HUES64 (cell line): ENCODE data around the gene CNOT6L.

Source experiments
- H3K27ac ChIP-seq: 2 replicates; pipeline ENCODE4 v1.7.0; 2013; ENCODE audit warnings: low read depth, low read length, inconsistent platforms
- H3K27me3 ChIP-seq: 2 replicates; pipeline ENCODE4 v1.6.1; 2013; ENCODE audit warnings: mild to moderate bottlenecking, low read length; ENCODE audit not compliant: insufficient read depth
- H3K36me3 ChIP-seq: 2 replicates; pipeline ENCODE4 v1.6.1; 2013; ENCODE audit warnings: mild to moderate bottlenecking, low read length; ENCODE audit not compliant: insufficient read depth
- H3K4me1 ChIP-seq: 2 replicates; pipeline ENCODE4 v1.6.1; 2013; ENCODE audit warnings: mild to moderate bottlenecking, low read length, moderate library complexity; ENCODE audit not compliant: insufficient read depth
- H3K4me3 ChIP-seq: 2 replicates; pipeline ENCODE4 v1.5.1; 2013; ENCODE audit warnings: mild to moderate bottlenecking, low read length, moderate library complexity
- H3K9ac ChIP-seq: 2 replicates; pipeline ENCODE4 v1.6.1; 2013; ENCODE audit warnings: mild to moderate bottlenecking, low read depth, low read length
- H3K9me3 ChIP-seq: 2 replicates; pipeline ENCODE4 v1.6.1; 2013; ENCODE audit warnings: low read depth, low read length; ENCODE audit not compliant: insufficient read depth
- WGBS: fragments of 150-250, 120-280 bp; methylation state at CpG from one replicate; pipeline ENCODE4 v1.1.7; 2013; ENCODE audit warnings: missing lambda C conversion rate; 5-methylcytosine and 5-hydroxymethylcytosine counted together

CNOT6L gene

DNA sequence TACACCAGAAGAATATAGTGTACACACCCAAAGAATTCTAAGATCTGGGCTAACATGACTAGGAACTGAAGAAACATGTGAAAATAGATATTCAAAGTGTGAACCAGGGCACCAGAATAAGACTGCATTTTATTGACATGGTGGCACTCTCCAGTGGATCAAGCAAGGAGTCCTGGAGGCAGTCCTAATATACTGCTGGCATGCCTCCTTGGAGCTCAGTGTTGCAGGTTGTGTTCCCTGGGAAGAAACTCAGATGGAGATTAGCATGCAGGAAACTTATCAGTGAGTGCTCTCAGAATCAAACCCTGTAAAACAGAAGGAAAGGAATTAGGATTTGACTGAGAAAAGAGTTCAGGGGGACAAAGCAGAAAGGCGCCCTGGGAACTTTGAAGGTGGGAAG lies 108.5 kb downstream of the CNOT6L start:
- H3K9ac ChIP-seq, result no peak overlapping the region
- no peak overlapping the region for H3K27ac ChIP-seq
- H3K4me1 ChIP-seq, result peaks cover 3% of the 10 kb centered on the region
- H3K36me3 ChIP-seq, result no peaks in the 10 kb centered on the region
- WGBS, result 93% methylated on average over 1 of the region's 1 CpG
- no peaks in the 10 kb centered on the region for H3K9me3 ChIP-seq
- no peak overlapping the region for H3K4me3 ChIP-seq
- no peaks in the 10 kb centered on the region for H3K27me3 ChIP-seq

DNA sequence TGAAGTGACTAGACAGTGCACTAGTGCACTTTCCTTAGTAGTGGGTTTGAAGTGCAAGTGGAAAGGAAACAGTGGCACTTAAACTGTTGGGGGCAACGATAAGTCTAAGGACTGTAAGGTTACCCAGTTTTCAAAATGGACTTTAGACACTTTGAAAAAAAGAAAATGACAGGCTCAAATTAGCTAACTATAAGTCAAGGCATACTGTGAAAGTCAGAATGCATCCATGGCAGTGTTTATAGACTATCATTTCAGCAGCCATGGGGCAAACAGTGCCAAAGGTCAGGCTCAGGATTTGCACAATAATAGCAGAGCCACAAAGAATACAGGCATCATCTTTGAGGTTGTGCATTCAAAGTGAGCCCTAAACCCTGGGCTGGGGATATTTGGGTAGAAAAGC lies 109.1 kb downstream of the CNOT6L start:
- H3K4me1 ChIP-seq, result no peaks in the 10 kb centered on the region
- H3K27me3 ChIP-seq, result no peaks in the 10 kb centered on the region
- no peaks in the 10 kb centered on the region for H3K9me3 ChIP-seq
- WGBS, result 96% methylated on average over 1 of the region's 1 CpG
- H3K27ac ChIP-seq, result no peak overlapping the region
- no peak overlapping the region for H3K4me3 ChIP-seq
- no peaks in the 10 kb centered on the region for H3K36me3 ChIP-seq
- H3K9ac ChIP-seq, result no peak overlapping the region

GRCh38 chr4:77706717-77707116 lies 112.5 kb downstream of the CNOT6L start:
- WGBS, result 62% methylated on average over 4 of the region's 4 CpGs
- no peaks in the 10 kb centered on the region for H3K9me3 ChIP-seq
- peaks cover 4% of the 10 kb centered on the region for H3K4me1 ChIP-seq
- H3K27me3 ChIP-seq, result no peaks in the 10 kb centered on the region
- H3K4me3 ChIP-seq, result no peak overlapping the region
- H3K27ac ChIP-seq, result no peak overlapping the region
- H3K9ac ChIP-seq, result no peak overlapping the region
- no peaks in the 10 kb centered on the region for H3K36me3 ChIP-seq

DNA sequence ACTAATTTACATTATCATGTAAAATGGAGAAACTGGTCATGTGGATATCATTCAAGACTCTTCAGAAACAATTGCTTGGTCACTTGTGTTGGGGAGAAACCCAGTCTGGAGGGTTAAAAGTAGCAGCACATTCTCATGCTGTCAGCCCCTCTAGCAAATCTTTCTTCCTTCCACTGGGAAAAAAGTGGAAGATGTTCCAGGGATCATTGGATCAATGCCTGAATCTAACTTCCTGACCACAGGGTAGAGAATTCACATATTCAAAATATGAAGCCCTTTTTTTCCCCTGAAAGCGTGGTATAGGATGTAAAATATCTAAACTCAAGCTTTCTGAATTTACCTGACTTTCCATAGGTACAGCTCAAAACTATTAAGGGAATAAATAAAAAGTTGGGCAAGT lies 115.5 kb downstream of the CNOT6L start:
- no peak overlapping the region for H3K4me3 ChIP-seq

GRCh38 chr4:77701121-77701520 lies 118.0 kb downstream of the CNOT6L start:
- no peaks in the 10 kb centered on the region for H3K9me3 ChIP-seq
- no peaks in the 10 kb centered on the region for H3K27me3 ChIP-seq
- peaks cover 32% of the 10 kb centered on the region for H3K4me1 ChIP-seq
- no peak overlapping the region for H3K9ac ChIP-seq
- 100% methylated on average over 1 of the region's 2 CpGs for WGBS
- no peak overlapping the region for H3K27ac ChIP-seq
- H3K4me3 ChIP-seq, result no peak overlapping the region
- H3K36me3 ChIP-seq, result no peaks in the 10 kb centered on the region

More for the DNA sequence above, 115.5 kb downstream of the CNOT6L start:
- Histone ChIP-seq H3K9ac (no peak overlapping the region), H3K27me3 (no peaks in the 10 kb centered on the region), H3K4me1 (peaks cover 21% of the 10 kb centered on the region), H3K36me3 (no peaks in the 10 kb centered on the region), H3K27ac (no peak overlapping the region), H3K9me3 (no peaks in the 10 kb centered on the region)
- WGBS, result no CpG with 5 or more reads among the region's 1 CpG

DNA sequence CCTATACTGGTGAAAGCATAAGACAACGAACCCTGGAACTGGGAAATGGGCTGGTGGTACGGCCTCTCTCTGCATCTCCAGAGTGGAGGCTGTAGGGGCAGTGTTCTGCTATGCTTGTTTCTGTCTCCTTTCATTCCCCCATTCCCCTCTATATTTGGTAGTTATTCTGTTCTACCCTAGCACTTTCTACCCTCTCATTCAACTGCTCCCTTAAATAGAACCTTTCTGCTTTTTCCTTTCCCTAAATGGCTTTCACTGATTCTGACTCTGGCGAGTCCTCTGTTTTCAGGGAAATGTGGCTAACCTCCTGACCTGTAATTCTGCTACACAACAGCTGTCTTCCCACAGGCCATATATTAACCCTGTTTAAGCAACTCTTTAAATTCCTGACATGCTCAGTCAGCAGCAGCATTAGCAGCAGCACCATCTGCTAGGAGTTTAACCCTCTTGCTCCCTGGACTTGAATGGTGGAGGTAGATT lies 119.4 kb downstream of the CNOT6L start:
- Histone ChIP-seq H3K36me3 (no peaks in the 10 kb centered on the region), H3K27me3 (no peaks in the 10 kb centered on the region), H3K9ac (no peak overlapping the region), H3K4me3 (no peak overlapping the region; the same call in 1 of the 2 replicates), H3K27ac (peak overlapping the region; percentile 43), H3K9me3 (no peaks in the 10 kb centered on the region), H3K4me1 (peaks cover 41% of the 10 kb centered on the region)
- 47% methylated on average over 2 of the region's 3 CpGs for WGBS

GRCh38 chr4:77697860-77698590 lies 121.1 kb downstream of the CNOT6L start:
- H3K4me1 ChIP-seq, result peaks cover 37% of the 10 kb centered on the region; the same call in 1 of the 2 replicates
- H3K4me3 ChIP-seq, result no peak overlapping the region
- H3K36me3 ChIP-seq, result no peaks in the 10 kb centered on the region
- no peak overlapping the region for H3K27ac ChIP-seq
- H3K9me3 ChIP-seq, result no peaks in the 10 kb centered on the region
- no peak overlapping the region for H3K9ac ChIP-seq
- no peaks in the 10 kb centered on the region for H3K27me3 ChIP-seq
- WGBS, result 66% methylated on average over 10 of the region's 10 CpGs

DNA sequence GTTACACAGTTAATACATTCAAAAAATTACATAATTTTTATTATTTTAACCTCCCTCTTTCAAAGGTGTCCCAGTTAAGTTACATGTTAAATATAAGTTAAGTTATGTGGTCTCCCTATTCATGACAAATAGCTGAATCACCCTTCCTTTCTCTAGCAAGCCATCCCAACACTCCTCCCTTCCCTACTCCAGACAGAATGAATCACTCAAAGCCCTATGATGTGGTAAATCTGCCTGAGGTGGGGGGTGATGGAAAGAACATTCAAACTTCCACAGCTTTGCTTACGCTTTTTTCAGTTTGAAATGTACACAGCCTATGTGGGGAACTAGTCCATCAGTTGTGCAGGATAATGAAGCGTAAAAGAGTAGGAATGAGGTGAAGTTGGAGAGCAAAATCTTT lies 123.4 kb downstream of the CNOT6L start:
- no peaks in the 10 kb centered on the region for H3K27me3 ChIP-seq
- H3K9ac ChIP-seq, result no peak overlapping the region
- no peaks in the 10 kb centered on the region for H3K36me3 ChIP-seq
- peak overlapping the region; percentile 11; the same call in 1 of the 2 replicates for H3K27ac ChIP-seq
- 94% methylated on average over 2 of the region's 2 CpGs for WGBS
- H3K9me3 ChIP-seq, result no peaks in the 10 kb centered on the region
- no peak overlapping the region for H3K4me3 ChIP-seq
- H3K4me1 ChIP-seq, result peaks cover 37% of the 10 kb centered on the region; the same call in 1 of the 2 replicates

- peaks cover 17% of the 10 kb centered on the region; the same call in 1 of the 2 replicates for H3K4me1 ChIP-seq
- no peaks in the 10 kb centered on the region for H3K27me3 ChIP-seq
- no peaks in the 10 kb centered on the region for H3K9me3 ChIP-seq
- no peak overlapping the region for H3K27ac ChIP-seq
- 91% methylated on average over 5 of the region's 5 CpGs for WGBS
- H3K4me3 ChIP-seq, result no peak overlapping the region
- no peak overlapping the region for H3K9ac ChIP-seq
- H3K36me3 ChIP-seq, result no peaks in the 10 kb centered on the region
These were observed 126.2 kb downstream of the CNOT6L start for GRCh38 chr4:77692847-77693432.

- H3K27me3 ChIP-seq, result no peaks in the 10 kb centered on the region
- H3K4me1 ChIP-seq, result no peaks in the 10 kb centered on the region
- H3K9me3 ChIP-seq, result no peaks in the 10 kb centered on the region
- 94% methylated on average over 11 of the region's 11 CpGs for WGBS
- no peak overlapping the region for H3K4me3 ChIP-seq
- H3K9ac ChIP-seq, result no peak overlapping the region
- no peaks in the 10 kb centered on the region for H3K36me3 ChIP-seq
- H3K27ac ChIP-seq, result no peak overlapping the region
These were observed 137.4 kb downstream of the CNOT6L start for GRCh38 chr4:77681792-77682191.

DNA sequence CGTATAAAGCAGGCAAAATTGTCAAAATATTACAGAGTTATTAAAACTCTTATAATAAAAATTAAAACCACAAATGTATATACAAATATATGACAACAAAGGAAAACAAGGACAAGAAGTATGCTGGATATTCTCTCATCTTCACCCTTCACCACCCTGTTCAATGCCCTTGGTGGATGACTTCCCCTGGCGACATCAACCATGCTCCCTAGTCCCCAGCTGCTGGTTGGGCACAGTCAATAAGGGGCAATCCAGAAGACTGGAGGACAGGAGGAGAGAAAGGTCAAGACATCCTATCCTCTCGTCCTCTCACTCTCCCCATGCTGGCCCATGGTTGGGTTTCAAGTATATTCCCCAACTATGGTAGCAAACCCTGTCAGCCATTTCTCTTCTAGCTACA lies 142.3 kb downstream of the CNOT6L start:
- Histone ChIP-seq H3K9me3 (no peaks in the 10 kb centered on the region), H3K36me3 (no peaks in the 10 kb centered on the region)
- WGBS, result 92% methylated on average over 3 of the region's 3 CpGs

More for the DNA sequence above, 142.3 kb downstream of the CNOT6L start:
- no peak overlapping the region for H3K9ac ChIP-seq
- no peak overlapping the region for H3K27ac ChIP-seq
- H3K4me1 ChIP-seq, result peaks cover 5% of the 10 kb centered on the region; the same call in 1 of the 2 replicates
- no peak overlapping the region for H3K4me3 ChIP-seq
- H3K27me3 ChIP-seq, result no peaks in the 10 kb centered on the region
